CD4-positive, CD25-positive, alpha-beta regulatory T cell (primary cell): ENCODE data around the gene GOLGA5. TPM values are rescaled to one million over a fixed set of nuclear protein-coding genes. Genes with fewer than 3 reads are reported as not detected.
A peak's percentile ranks its signal among the peaks of the same experiment; 100 is the strongest.
"Not testable (repeated sequence)": the region's sequence is repeated elsewhere in the genome, so short reads cannot be mapped to it uniquely, and the experiment has no call there.

Source experiments
- ATAC-seq, 2 donors: fragments of 150-1000 bp; cut with Tn5 transposase; one replicate each; pipeline ENCODE4 v1.10.0; 2021; ENCODE audit warnings: low read depth in 2 of 2, moderate number of reproducible peaks in 2 of 2, moderate library complexity in 1 of 2
- DNase-seq, 3 donors: peaks; one replicate each; pipeline versions ENCODE4 v3.0.0 to v3.0.0-alpha.2; 2012 to 2022; ENCODE audit warnings: mixed read lengths in 1 of 3
- H3K27ac ChIP-seq: one replicate; pipeline ENCODE4 v1.7.0; 2013; ENCODE audit warnings: mild to moderate bottlenecking, low read length; ENCODE audit not compliant: insufficient read depth, poor library complexity, severe bottlenecking
- H3K27me3 ChIP-seq: one replicate; pipeline ENCODE4 v1.7.0; 2013; ENCODE audit warnings: low read length; ENCODE audit not compliant: control insufficient read depth, insufficient read depth
- H3K36me3 ChIP-seq: one replicate; pipeline ENCODE4 v1.7.0; 2013; ENCODE audit warnings: mild to moderate bottlenecking, low read length, moderate library complexity; ENCODE audit not compliant: control insufficient read depth, insufficient read depth
- H3K4me1 ChIP-seq: 2 replicates; pipeline ENCODE4 v1.7.0; 2013; ENCODE audit warnings: mild to moderate bottlenecking, low read length; ENCODE audit not compliant: insufficient read depth, control insufficient read depth, poor library complexity, severe bottlenecking
- H3K4me3 ChIP-seq: one replicate; pipeline ENCODE4 v1.7.0; 2013; ENCODE audit warnings: low read depth, mild to moderate bottlenecking, low read length, moderate library complexity
- H3K9me3 ChIP-seq, 2 experiments: 1 replicate in 1 of 2; 2 replicates in 1 of 2; pipeline ENCODE4 v1.7.0; 2013; ENCODE audit warnings: low read length in 2 of 2, mild to moderate bottlenecking in 1 of 2, moderate library complexity in 1 of 2; ENCODE audit not compliant: control insufficient read depth in 2 of 2
- H3K27ac Mint-ChIP-seq, 3 donors: one replicate each; pipeline ENCODE4 v1.8.0; 2020 to 2022; ENCODE audit warnings: mild to moderate bottlenecking in 3 of 3, mixed read lengths in 3 of 3, moderate library complexity in 2 of 3
- H3K27me3 Mint-ChIP-seq: one replicate; pipeline ENCODE4 v1.8.0; 2022; ENCODE audit warnings: mild to moderate bottlenecking, mixed read lengths
- H3K36me3 Mint-ChIP-seq: one replicate; pipeline ENCODE4 v1.8.0; 2020; ENCODE audit warnings: mixed read lengths
- H3K4me1 Mint-ChIP-seq, 4 donors: one replicate each; pipeline ENCODE4 v1.8.0; 2020 to 2022; ENCODE audit warnings: mixed read lengths in 4 of 4, mild to moderate bottlenecking in 1 of 4
- H3K4me3 Mint-ChIP-seq, 4 donors: one replicate each; pipeline ENCODE4 v1.8.0; 2020 to 2022; ENCODE audit warnings: mild to moderate bottlenecking in 4 of 4, mixed read lengths in 4 of 4, moderate library complexity in 3 of 4
- H3K9me3 Mint-ChIP-seq, 7 donors: one replicate each; pipeline ENCODE4 v1.8.0; 2020 to 2022; ENCODE audit warnings: mixed read lengths in 7 of 7, mild to moderate bottlenecking in 3 of 7, moderate library complexity in 2 of 7
- polyA plus RNA-seq, 4 donors: library from polyadenylated mRNA; unstranded; fragments of 300-500 nt; fragmentation: Illumina TruSeq; gene quantifications; one replicate each; pipeline ENCODE4 v1.2.3, GENCODE V29; 2021
- total RNA-seq: library from RNA; stranded (reverse); gene quantifications from one replicate; pipeline ENCODE4 v1.2.3, GENCODE V29; 2022

GOLGA5 gene
- total and polyA plus RNA-seq, 5 donors from 2014 or later, result 14.8 to 23.7 (median 20.6) TPM

DNA sequence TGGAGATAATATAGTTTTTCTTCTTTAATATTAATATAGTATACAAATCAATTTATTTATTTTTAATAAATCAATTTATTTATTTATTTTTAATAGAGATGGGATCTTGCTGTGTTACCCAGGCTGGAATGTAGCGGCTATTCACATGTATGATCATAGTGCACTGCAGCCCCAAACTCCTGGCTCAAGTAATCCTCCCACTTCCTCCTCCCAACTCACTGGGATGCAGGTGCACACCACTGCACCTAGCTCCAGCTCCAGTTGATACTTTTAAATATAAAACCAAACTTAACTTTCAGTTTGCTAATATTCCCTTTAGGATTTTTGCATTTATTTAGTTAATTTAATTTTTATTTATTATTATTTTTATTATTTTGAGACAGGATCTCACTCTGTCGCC is 8.6 kb downstream of the GOLGA5 start:
- Histone ChIP-seq H3K27me3 (no peaks in the 10 kb centered on the region), H3K27ac (no peak overlapping the region), H3K9me3 (no peaks in the 10 kb centered on the region), H3K4me1 (peaks cover 37% of the 10 kb centered on the region), H3K36me3 (peaks cover 35% of the 10 kb centered on the region), H3K4me3 (no peak overlapping the region)
- H3K9me3 Mint-ChIP-seq, result no peaks in the 10 kb centered on the region
- H3K27me3 Mint-ChIP-seq, result no peaks in the 10 kb centered on the region
- H3K27ac Mint-ChIP-seq, result peak overlapping the region in 1 of 3 donors; percentile 60
- H3K4me1 Mint-ChIP-seq, result peaks cover 38 to 66% (median 59%) of the 10 kb centered on the region in 4 donors
- DNase-seq (no peak), ATAC-seq (no peak)
- H3K4me3 Mint-ChIP-seq, result peak overlapping the region in 1 of 4 donors; percentile 50
- peaks cover 61% of the 10 kb centered on the region for H3K36me3 Mint-ChIP-seq

DNA sequence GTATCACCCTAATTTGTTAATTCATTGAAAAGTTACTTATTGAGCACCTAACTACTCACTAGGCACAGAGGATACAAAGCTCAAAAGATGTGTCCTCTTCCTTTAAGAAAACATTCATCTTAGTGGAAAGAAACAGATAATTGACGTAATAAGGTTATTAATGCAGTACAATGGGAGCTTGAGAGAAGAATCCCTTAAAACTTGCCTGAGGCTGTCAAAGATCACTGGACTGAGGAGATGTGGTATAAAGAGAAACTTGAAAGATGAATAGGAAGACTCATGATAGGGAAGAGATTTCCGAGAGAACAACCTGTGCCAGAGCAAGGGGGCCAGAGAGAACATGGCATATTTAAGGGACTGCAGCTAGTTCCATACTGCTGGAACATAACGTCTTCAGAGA is 19.1 kb downstream of the GOLGA5 start:
- Mint-ChIP-seq H3K27ac (no peak overlapping the region), H3K36me3 (peaks cover 28% of the 10 kb centered on the region), H3K4me3 (no peak overlapping the region), H3K9me3 (no peaks in the 10 kb centered on the region), H3K27me3 (no peaks in the 10 kb centered on the region), H3K4me1 (peaks cover 0 to 6% (median 2%) of the 10 kb centered on the region in 4 donors)
- DNase-seq, result no peak
- H3K27me3 ChIP-seq, result no peaks in the 10 kb centered on the region
- H3K27ac ChIP-seq, result no peak overlapping the region
- no peak overlapping the region for H3K4me3 ChIP-seq
- H3K4me1 ChIP-seq, result no peaks in the 10 kb centered on the region
- H3K36me3 ChIP-seq, result peaks cover 95% of the 10 kb centered on the region
- H3K9me3 ChIP-seq, result no peaks in the 10 kb centered on the region
- no peak for ATAC-seq

DNA sequence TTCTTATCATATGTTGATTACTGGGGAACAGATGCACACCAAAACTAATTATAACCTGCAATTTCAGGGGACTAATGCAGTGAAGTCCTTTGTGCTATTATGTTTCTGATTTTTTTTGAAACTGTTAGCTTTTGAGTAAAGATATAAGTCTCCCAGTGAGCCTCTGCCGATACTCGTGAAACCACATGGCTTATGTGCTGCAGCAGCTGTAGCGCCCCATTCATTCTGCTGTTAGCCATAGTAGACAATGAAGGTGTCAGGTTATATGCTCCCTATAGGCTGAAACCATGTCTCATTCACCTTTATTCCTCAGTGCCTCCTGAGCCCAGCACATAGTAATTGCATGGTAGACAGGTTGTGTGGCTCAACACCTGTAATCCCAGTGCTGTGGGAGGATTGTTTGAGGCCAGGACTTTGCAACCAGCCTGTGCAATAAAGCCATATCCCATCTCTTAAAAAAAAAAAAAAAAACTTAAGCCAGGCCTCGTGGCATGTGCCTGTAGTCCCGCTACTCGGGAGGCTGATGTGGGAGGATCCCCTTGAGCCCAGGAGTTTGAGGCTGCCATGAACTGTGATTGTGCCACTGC is 25.0 kb downstream of the GOLGA5 start:
- Mint-ChIP-seq H3K27me3 (no peaks in the 10 kb centered on the region), H3K4me3 (no peak overlapping the region), H3K27ac (no peak overlapping the region), H3K36me3 (peaks cover 49% of the 10 kb centered on the region), H3K9me3 (no peaks in the 10 kb centered on the region), H3K4me1 (peaks cover 0 to 5% (median 2%) of the 10 kb centered on the region in 4 donors)
- DNase-seq (no peak), ATAC-seq (no peak)
- no peaks in the 10 kb centered on the region for H3K4me1 ChIP-seq
- no peak overlapping the region for H3K27ac ChIP-seq
- H3K36me3 ChIP-seq, result peaks cover 90% of the 10 kb centered on the region
- H3K27me3 ChIP-seq, result no peaks in the 10 kb centered on the region
- H3K4me3 ChIP-seq, result no peak overlapping the region
- no peaks in the 10 kb centered on the region for H3K9me3 ChIP-seq

DNA sequence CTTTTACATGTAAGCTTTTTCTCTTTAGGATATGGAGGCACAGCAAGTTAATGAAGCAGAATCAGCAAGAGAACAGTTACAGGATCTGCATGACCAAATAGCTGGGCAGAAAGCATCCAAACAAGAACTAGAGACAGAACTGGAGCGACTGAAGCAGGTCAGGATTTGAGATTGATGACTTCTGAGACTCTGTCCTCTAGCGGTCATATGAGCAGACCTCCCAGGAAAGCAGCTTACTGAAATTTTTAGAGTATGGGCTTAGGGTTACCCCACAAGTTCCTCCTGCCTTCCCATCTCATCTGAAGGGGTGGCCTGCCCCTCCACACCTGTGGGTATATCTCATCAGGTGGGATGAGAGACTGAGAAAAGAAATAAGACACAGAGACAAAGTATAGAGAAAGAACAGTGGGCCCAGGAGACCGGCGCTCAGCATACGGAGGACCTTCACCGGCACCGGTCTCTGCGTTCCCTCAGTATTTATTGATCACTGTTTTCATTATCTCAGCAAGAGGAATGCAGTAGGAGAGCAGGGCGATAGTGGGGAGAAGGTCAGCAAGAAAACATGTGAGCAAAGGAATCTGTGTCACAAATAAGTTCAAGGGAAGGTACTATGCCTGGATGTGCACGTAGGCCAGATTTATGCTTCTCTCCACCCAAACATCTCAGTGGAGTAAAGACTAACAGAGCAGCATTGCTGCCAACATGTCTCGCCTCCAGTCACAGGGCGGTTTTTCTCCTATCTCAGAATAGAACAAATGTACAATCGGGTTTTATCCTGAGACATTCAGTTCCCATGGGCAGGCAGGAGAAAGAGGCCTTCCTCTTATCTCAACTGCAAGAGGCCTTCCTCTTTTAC is 25.8 kb downstream of the GOLGA5 start:
- not testable (repeated sequence) for ATAC-seq, H3K4me1 Mint-ChIP-seq, H3K27me3 Mint-ChIP-seq, DNase-seq, H3K27me3 ChIP-seq, H3K4me1 ChIP-seq, H3K4me3 Mint-ChIP-seq, H3K9me3 ChIP-seq, H3K27ac Mint-ChIP-seq, H3K4me3 ChIP-seq, H3K27ac ChIP-seq, H3K9me3 Mint-ChIP-seq
- H3K36me3 Mint-ChIP-seq, result peaks cover 51% of the 10 kb centered on the region
- H3K36me3 ChIP-seq, result peaks cover 90% of the 10 kb centered on the region

- H3K36me3 Mint-ChIP-seq, result peaks cover 49% of the 10 kb centered on the region
- not testable (repeated sequence) for H3K9me3 ChIP-seq, H3K4me1 Mint-ChIP-seq, H3K9me3 Mint-ChIP-seq, H3K27me3 ChIP-seq, H3K4me3 ChIP-seq, H3K27ac Mint-ChIP-seq, DNase-seq, H3K4me3 Mint-ChIP-seq, H3K27ac ChIP-seq, H3K4me1 ChIP-seq, H3K27me3 Mint-ChIP-seq, ATAC-seq
- H3K36me3 ChIP-seq, result peaks cover 90% of the 10 kb centered on the region
These were observed 26.4 kb downstream of the GOLGA5 start for GRCh38 chr14:92820536-92820840.

DNA sequence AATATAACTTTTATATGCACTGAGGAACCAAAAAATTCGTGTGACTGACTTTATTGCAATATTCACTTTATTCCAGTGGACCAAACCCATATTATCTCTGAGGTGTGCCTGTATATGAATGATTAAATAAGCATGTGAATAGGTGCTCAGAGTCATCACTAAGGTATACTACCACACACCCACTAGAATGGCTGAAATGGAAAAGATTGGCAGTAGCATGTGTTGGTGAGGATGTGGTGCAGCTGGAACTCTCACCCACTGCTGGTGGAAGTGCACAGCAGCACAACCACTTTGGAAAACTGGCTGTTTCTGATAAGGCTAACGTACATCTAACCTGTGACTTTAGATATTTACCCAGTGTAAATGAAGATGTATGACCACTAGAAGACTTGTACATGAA is 36.8 kb downstream of the GOLGA5 start:
- ATAC-seq, result no peak
- no peak for DNase-seq
- no peaks in the 10 kb centered on the region for H3K27me3 Mint-ChIP-seq
- H3K9me3 Mint-ChIP-seq, result no peaks in the 10 kb centered on the region
- peaks cover 38% of the 10 kb centered on the region for H3K36me3 Mint-ChIP-seq
- H3K4me1 Mint-ChIP-seq, result peaks cover 0 to 6% (median 3%) of the 10 kb centered on the region in 4 donors
- H3K9me3 ChIP-seq, result no peaks in the 10 kb centered on the region
- H3K27ac ChIP-seq, result no peak overlapping the region
- peaks cover 82% of the 10 kb centered on the region for H3K36me3 ChIP-seq
- H3K4me3 ChIP-seq, result no peak overlapping the region
- H3K27ac Mint-ChIP-seq, result no peak overlapping the region
- no peak overlapping the region for H3K4me3 Mint-ChIP-seq
- H3K27me3 ChIP-seq, result no peaks in the 10 kb centered on the region
- no peaks in the 10 kb centered on the region for H3K4me1 ChIP-seq

DNA sequence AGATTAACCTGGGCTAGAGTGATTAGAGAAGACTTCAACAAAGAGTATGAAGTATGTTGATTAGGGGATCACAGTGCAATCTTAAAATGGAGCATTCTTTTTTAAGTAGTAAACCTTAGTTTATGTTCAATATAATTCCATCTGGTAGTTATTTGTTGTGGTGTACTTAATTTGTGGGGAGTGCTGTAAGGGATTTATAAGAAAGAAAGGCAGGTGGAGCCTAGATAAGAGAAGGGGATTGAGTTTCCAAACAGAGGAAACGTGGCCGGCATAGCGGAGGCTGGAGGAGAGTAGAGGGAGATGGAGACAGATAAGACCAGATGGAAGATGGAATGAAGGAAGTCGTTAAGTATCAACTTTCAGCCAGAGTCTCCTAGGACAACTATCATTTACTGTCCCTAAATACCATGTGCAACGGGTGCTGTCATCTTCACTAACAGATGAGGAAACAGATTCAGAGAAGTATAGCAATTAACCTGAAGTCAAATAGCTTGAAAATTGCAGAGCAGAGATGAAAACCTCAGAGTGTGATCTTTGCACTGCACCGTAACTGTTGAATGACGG is 38.1 kb downstream of the GOLGA5 start:
- H3K36me3 ChIP-seq, result peaks cover 79% of the 10 kb centered on the region

More for the DNA sequence above, 38.1 kb downstream of the GOLGA5 start:
- Histone ChIP-seq H3K27me3 (no peaks in the 10 kb centered on the region), H3K9me3 (no peaks in the 10 kb centered on the region), H3K4me3 (no peak overlapping the region), H3K4me1 (no peaks in the 10 kb centered on the region), H3K27ac (no peak overlapping the region)
- peak overlapping the region in 1 of 3 donors; percentile 9 for H3K27ac Mint-ChIP-seq
- H3K4me1 Mint-ChIP-seq, result peaks cover 0 to 6% (median 3%) of the 10 kb centered on the region in 4 donors
- H3K27me3 Mint-ChIP-seq, result no peaks in the 10 kb centered on the region
- H3K9me3 Mint-ChIP-seq, result no peaks in the 10 kb centered on the region
- DNase-seq (no peak), ATAC-seq (no peak)
- H3K4me3 Mint-ChIP-seq, result no peak overlapping the region
- H3K36me3 Mint-ChIP-seq, result peaks cover 34% of the 10 kb centered on the region
